Measurements from ENCODE around the gene DCAKD. TPM values are rescaled to one million over a fixed set of nuclear protein-coding genes. Genes with fewer than 3 reads are reported as not detected.

The DCAKD gene
- 55.3 TPM for polyA plus RNA-seq (ENCODE audit: insufficient read length)
- long read RNA-seq, donor 1, transcript DCAKD-205 (5 exons, 990 nt): minor isoform, 8 of 33 reads
- long read RNA-seq, donor 1, transcript DCAKD-208 (5 exons, 2,054 nt): major isoform, 10 of 33 reads
- long read RNA-seq, donor 1, transcript DCAKD-203 (4 exons, 2,045 nt): minor isoform, 5 of 33 reads
- long read RNA-seq, donor 1, partial matches to known transcripts: 7 of 33 reads
- long read RNA-seq, donor 1, other reads (novel, unspliced or antisense): 0 of 33 reads
- long read RNA-seq, donor 2, transcript DCAKD-202 (5 exons, 2,030 nt): minor isoform, 5 of 22 reads
- long read RNA-seq, donor 2, transcript DCAKD-205 (5 exons, 990 nt): major isoform, 9 of 22 reads
- long read RNA-seq, donor 2, transcript DCAKD-208 (5 exons, 2,054 nt): minor isoform, 6 of 22 reads
- long read RNA-seq, donor 2, partial matches to known transcripts: 0 of 22 reads
- long read RNA-seq, donor 2, other reads (novel, unspliced or antisense): 0 of 22 reads
- long read RNA-seq, donor 3, transcript DCAKD-202 (5 exons, 2,030 nt): major isoform, 7 of 18 reads
- long read RNA-seq, donor 3, partial matches to known transcripts: 0 of 18 reads
- long read RNA-seq, donor 3, other reads (novel, unspliced or antisense): 0 of 18 reads
- long read RNA-seq, donor 4, partial matches to known transcripts: 14 of 15 reads
- long read RNA-seq, donor 4, other reads (novel, unspliced or antisense): 0 of 15 reads
- long read RNA-seq, donor 5, transcript DCAKD-205 (5 exons, 990 nt): major isoform, 9 of 15 reads
- long read RNA-seq, donor 5, partial matches to known transcripts: 0 of 15 reads
- long read RNA-seq, donor 5, other reads (novel, unspliced or antisense): 0 of 15 reads
- long read RNA-seq, donor 6, transcript DCAKD-202 (5 exons, 2,030 nt): minor isoform, 5 of 24 reads
- long read RNA-seq, donor 6, transcript DCAKD-205 (5 exons, 990 nt): major isoform, 14 of 24 reads
- long read RNA-seq, donor 6, partial matches to known transcripts: 0 of 24 reads
- long read RNA-seq, donor 6, other reads (novel, unspliced or antisense): 0 of 24 reads
- long read RNA-seq, donor 7, transcript DCAKD-202 (5 exons, 2,030 nt): major isoform, 10 of 26 reads
- long read RNA-seq, donor 7, transcript DCAKD-208 (5 exons, 2,054 nt): minor isoform, 7 of 26 reads
- long read RNA-seq, donor 7, transcript DCAKD-205 (5 exons, 990 nt): minor isoform, 6 of 26 reads
- long read RNA-seq, donor 7, partial matches to known transcripts: 0 of 26 reads
- long read RNA-seq, donor 7, other reads (novel, unspliced or antisense): 0 of 26 reads
- long read RNA-seq, donor 8, partial matches to known transcripts: 0 of 6 reads
- long read RNA-seq, donor 8, other reads (novel, unspliced or antisense): 0 of 6 reads

GRCh38 chr17:45051060-45051719, at the start of gene DCAKD:
TSS of gene DCAKD (minus strand) at chr17:45051632. CDS start at chr17:45034885, 16,747 bp downstream.
- DNase-seq: peak; percentile 93

GRCh38 chr17:45098869-45099616, 47.6 kb upstream of the DCAKD start:
- peak; percentile 83 for DNase-seq

- DNase-seq: no peak
These were observed 46.8 kb upstream of the DCAKD start for GRCh38 chr17:45098081-45098868.

- no peak for DNase-seq
These were observed 45.5 kb upstream of the DCAKD start for GRCh38 chr17:45096926-45097325.

- DNase-seq: no peak
These were observed 44.7 kb upstream of the DCAKD start for GRCh38 chr17:45096141-45096540.

- DNase-seq: no peak
These were observed 42.1 kb upstream of the DCAKD start for GRCh38 chr17:45093444-45094110.

- DNase-seq: no peak
These were observed 41.5 kb upstream of the DCAKD start for GRCh38 chr17:45092911-45093430.

GRCh38 chr17:45091778-45092425, 40.5 kb upstream of the DCAKD start:
- DNase-seq: no peak

- no peak for DNase-seq
These were observed 39.3 kb upstream of the DCAKD start for GRCh38 chr17:45090711-45091110.

- no peak for DNase-seq
These were observed 37.3 kb upstream of the DCAKD start for GRCh38 chr17:45088741-45089140.

GRCh38 chr17:45087978-45088377, 36.5 kb upstream of the DCAKD start:
- DNase-seq: no peak

- DNase-seq: no peak
These were observed 36.1 kb upstream of the DCAKD start for GRCh38 chr17:45087504-45087975.

- DNase-seq: no peak
These were observed 35.6 kb upstream of the DCAKD start for GRCh38 chr17:45086865-45087503.

GRCh38 chr17:45086391-45086790, 35.0 kb upstream of the DCAKD start:
- DNase-seq: no peak

GRCh38 chr17:45081047-45081703, 29.7 kb upstream of the DCAKD start:
- DNase-seq: peak; percentile 47

- no peak for DNase-seq
These were observed 26.2 kb upstream of the DCAKD start for GRCh38 chr17:45077643-45078042.

GRCh38 chr17:45073414-45074070, 22.1 kb upstream of the DCAKD start:
- no peak for DNase-seq

All from left kidney (tissue), 8 donors.